OCI-LY7 (cell line): ENCODE results near the gene UQCRHL. TPM values are rescaled to one million over a fixed set of nuclear protein-coding genes. Genes with fewer than 3 reads are reported as not detected.
A peak's percentile ranks its signal among the peaks of the same experiment; 100 is the strongest.

Experiments
- BruUV-seq: library from RNA; stranded (reverse); fragments of 400-500 nt; replicated peaks from 2 replicates; lab custom pipeline; 2021; lab: Mats Ljungman, UMichigan
- CTCF ChIA-PET: fragments of 300-600 bp; sonication (Branson Sonifier 250); formaldehyde crosslinking; loops from one replicate; lab custom pipeline; 2022; ENCODE audit warnings: antibody characterized with exemption; ENCODE audit not compliant: unreplicated experiment; lab: Charles Lee
- POLR2A ChIA-PET: fragments of 300-600 bp; sonication (Branson Sonifier 250); formaldehyde crosslinking; loops from one replicate; lab custom pipeline; 2022; ENCODE audit warnings: antibody characterized with exemption; lab: Charles Lee
- DNase-seq: peaks from one replicate; pipeline ENCODE4 v3.0.0-alpha.2; 2015; ENCODE audit warnings: low spot score
- H2AFZ ChIP-seq: fragments of 200-600 bp; sonication (generic), shearing (Covaris generic); 2 replicates; pipeline ENCODE4 v1.6.1; 2014; ENCODE audit warnings: mild to moderate bottlenecking, antibody characterized with exemption, low read length, moderate library complexity
- H3K27ac ChIP-seq: fragments of 200-600 bp; sonication (generic); 2 replicates; pipeline ENCODE4 v1.5.1; 2014; ENCODE audit warnings: mixed run types, low read depth, mild to moderate bottlenecking, moderate library complexity, low read length, inconsistent platforms; ENCODE audit not compliant: poor library complexity, severe bottlenecking
- H3K36me3 ChIP-seq: fragments of 200-600 bp; sonication (generic); 2 replicates; pipeline ENCODE4 v1.6.1; 2014; ENCODE audit warnings: mild to moderate bottlenecking, antibody characterized with exemption, low read length, moderate library complexity, mixed read lengths; ENCODE audit not compliant: insufficient read depth
- H3K4me1 ChIP-seq: fragments of 200-600 bp; sonication (generic); 2 replicates; pipeline ENCODE4 v1.5.1; 2014; ENCODE audit warnings: mild to moderate bottlenecking, low read length; ENCODE audit not compliant: insufficient read depth, poor library complexity, severe bottlenecking
- H3K4me2 ChIP-seq: fragments of 200-600 bp; sonication (generic); 2 replicates; pipeline ENCODE4 v1.6.1; 2014; ENCODE audit warnings: mild to moderate bottlenecking, low read length
- H3K4me3 ChIP-seq: fragments of 200-600 bp; sonication (generic); 2 replicates; pipeline ENCODE4 v1.5.1; 2014; ENCODE audit warnings: mild to moderate bottlenecking, low read depth, low read length; ENCODE audit not compliant: poor library complexity, severe bottlenecking
- H3K79me2 ChIP-seq: fragments of 200-600 bp; sonication (generic); 2 replicates; pipeline ENCODE4 v1.6.1; 2016; ENCODE audit warnings: low read depth, mild to moderate bottlenecking, low read length, moderate library complexity, mixed read lengths; ENCODE audit not compliant: insufficient read depth
- H3K9me2 ChIP-seq: fragments of 200-600 bp; sonication (generic); 2 replicates; pipeline ENCODE4 v1.6.1; 2016; ENCODE audit warnings: mild to moderate bottlenecking, low read length, mixed read lengths; ENCODE audit not compliant: insufficient read depth
- H3K9me3 ChIP-seq: fragments of 200-600 bp; sonication (generic); 2 replicates; pipeline ENCODE4 v1.6.1; 2014; ENCODE audit warnings: mild to moderate bottlenecking, mixed run types, low read length, mixed read lengths
- H4K20me1 ChIP-seq: fragments of 200-600 bp; sonication (generic); 2 replicates; pipeline ENCODE4 v1.6.1; 2014; ENCODE audit warnings: mild to moderate bottlenecking, antibody characterized with exemption, low read length, moderate library complexity, mixed read lengths; ENCODE audit not compliant: insufficient read depth
- CTCF ChIP-seq: fragments of 200-600 bp; sonication (generic); conservative IDR thresholded peaks from 2 replicates; pipeline ENCODE4 v1.5.1; 2014; ENCODE audit warnings: mild to moderate bottlenecking, antibody characterized with exemption, low read length, moderate library complexity, mixed read lengths
- EZH2phosphoT487 ChIP-seq: fragments of 200-600 bp; sonication (generic); IDR thresholded peaks from 2 replicates; pipeline ENCODE4 v1.6.1; 2018; ENCODE audit warnings: low read depth, borderline replicate concordance, mild to moderate bottlenecking, mixed run types, antibody characterized with exemption, low read length, moderate library complexity, mixed read lengths
- intact Hi-C: fragments of 100-400 bp; cut with micrococcal nuclease; formaldehyde crosslinking; loops from one replicate; pipeline ENCODE4 v1.10.0; 2022; ENCODE audit not compliant: unreplicated experiment
- total RNA-seq, 2 experiments: library from RNA; depleted of rRNA in 1 of 2; stranded (reverse); fragments of >200 nt in 1 of 2; shearing (Covaris generic) in 1 of 2; gene quantifications; 2 replicates each; pipeline ENCODE4 v1.2.3, GENCODE V29; 2014 to 2022

Gene UQCRHL
- total RNA-seq, 2 experiments from 2014 or later: 2.4 to 12.4 TPM

GRCh38 chr1:15803380-15803779 is 4.1 kb downstream of the UQCRHL start:
- intact Hi-C loops: loop anchor here (1.0 to 5.0 kb wide), 3 partner anchors 191 to 253 kb away; no protein-coding TSS in a partner anchor
- DNase-seq: peak; percentile 63

GRCh38 chr1:15802234-15802965 is 5.0 kb downstream of the UQCRHL start:
- POLR2A ChIA-PET: interaction anchor here (0.7 kb wide), 1 partner anchor 267 kb away, joined by 3 read pairs; no protein-coding TSS in a partner anchor
- no peak overlapping the region for H3K4me2 ChIP-seq
- intact Hi-C loops: loop anchor here (5.0 kb wide), 1 partner anchor 205 kb away; no protein-coding TSS in a partner anchor
- H3K36me3 ChIP-seq: no peaks in the 10 kb centered on the region
- BruUV-seq: no TSS peak
- no peaks in the 10 kb centered on the region for H4K20me1 ChIP-seq
- TF ChIP-seq EZH2phosphoT487: no peak
- no peak for TF ChIP-seq CTCF
- H3K79me2 ChIP-seq: no peaks in the 10 kb centered on the region
- CTCF ChIA-PET: interaction anchor here (0.5 kb wide), 1 partner anchor 23 kb away, joined by 5 read pairs; no protein-coding TSS in a partner anchor
- no peak overlapping the region for H3K27ac ChIP-seq
- H3K9me3 ChIP-seq: no peaks in the 10 kb centered on the region
- no peak overlapping the region for H3K4me3 ChIP-seq
- no peaks in the 10 kb centered on the region for H3K4me1 ChIP-seq
- DNase-seq: no peak
- no peak overlapping the region for H2AFZ ChIP-seq
- no peaks in the 10 kb centered on the region for H3K9me2 ChIP-seq

More at GRCh38 chr1:15803380-15803779, 4.1 kb downstream of the UQCRHL start:
- H3K9me2 ChIP-seq: no peaks in the 10 kb centered on the region
- ChIA-PET POLR2A (no interaction called here), CTCF (no interaction called here)
- H3K4me3 ChIP-seq: no peak overlapping the region
- no peak overlapping the region for H2AFZ ChIP-seq
- H3K4me1 ChIP-seq: no peaks in the 10 kb centered on the region
- no peak overlapping the region for H3K4me2 ChIP-seq
- TF ChIP-seq EZH2phosphoT487 (no peak), CTCF (peak; percentile 81)
- H3K9me3 ChIP-seq: no peaks in the 10 kb centered on the region
- H3K36me3 ChIP-seq: no peaks in the 10 kb centered on the region
- no TSS peak for BruUV-seq
- H3K27ac ChIP-seq: no peak overlapping the region
- no peaks in the 10 kb centered on the region for H3K79me2 ChIP-seq
- no peaks in the 10 kb centered on the region for H4K20me1 ChIP-seq
